ENCODE results near the gene CDC73.
"Not testable (repeated sequence)": the region's sequence is repeated elsewhere in the genome, so short reads cannot be mapped to it uniquely, and the experiment has no call there.

CDC73 gene

DNA sequence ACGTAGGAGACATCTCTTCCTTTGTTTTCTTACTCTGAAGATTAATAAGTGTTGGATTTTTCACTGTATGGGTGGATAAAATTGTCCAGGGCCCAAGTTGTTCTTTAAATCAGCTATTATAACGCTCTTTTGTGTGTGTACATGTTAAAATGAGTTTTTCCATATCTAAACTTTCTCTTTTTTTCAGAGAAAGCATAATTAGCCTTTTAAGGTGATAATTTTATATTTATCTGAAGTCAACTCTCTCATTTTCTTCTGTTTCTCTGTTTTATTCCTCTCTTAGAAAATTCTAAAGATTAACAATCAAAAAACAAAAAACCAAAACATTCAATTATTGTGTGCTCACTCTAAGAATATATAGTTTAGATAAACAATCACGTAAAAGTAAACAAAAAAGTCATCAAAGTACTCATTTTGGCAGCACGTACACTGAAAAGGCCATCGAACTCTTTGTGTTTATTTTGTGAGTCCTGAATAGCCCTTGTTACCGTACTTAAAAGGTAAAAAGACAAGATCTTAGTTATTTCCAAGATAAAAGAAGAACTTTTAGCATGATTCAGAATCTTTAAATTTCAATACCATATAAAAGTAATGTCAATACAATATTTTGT is 7.2 kb upstream of the CDC73 start:
- H3K9ac ChIP-seq (ENCODE audit: low read length) = no peak overlapping the region
- no peaks in the 10 kb centered on the region for H3K27me3 ChIP-seq (ENCODE audit: low read depth, low read length)
- TF ChIP-seq, protein P1, sequence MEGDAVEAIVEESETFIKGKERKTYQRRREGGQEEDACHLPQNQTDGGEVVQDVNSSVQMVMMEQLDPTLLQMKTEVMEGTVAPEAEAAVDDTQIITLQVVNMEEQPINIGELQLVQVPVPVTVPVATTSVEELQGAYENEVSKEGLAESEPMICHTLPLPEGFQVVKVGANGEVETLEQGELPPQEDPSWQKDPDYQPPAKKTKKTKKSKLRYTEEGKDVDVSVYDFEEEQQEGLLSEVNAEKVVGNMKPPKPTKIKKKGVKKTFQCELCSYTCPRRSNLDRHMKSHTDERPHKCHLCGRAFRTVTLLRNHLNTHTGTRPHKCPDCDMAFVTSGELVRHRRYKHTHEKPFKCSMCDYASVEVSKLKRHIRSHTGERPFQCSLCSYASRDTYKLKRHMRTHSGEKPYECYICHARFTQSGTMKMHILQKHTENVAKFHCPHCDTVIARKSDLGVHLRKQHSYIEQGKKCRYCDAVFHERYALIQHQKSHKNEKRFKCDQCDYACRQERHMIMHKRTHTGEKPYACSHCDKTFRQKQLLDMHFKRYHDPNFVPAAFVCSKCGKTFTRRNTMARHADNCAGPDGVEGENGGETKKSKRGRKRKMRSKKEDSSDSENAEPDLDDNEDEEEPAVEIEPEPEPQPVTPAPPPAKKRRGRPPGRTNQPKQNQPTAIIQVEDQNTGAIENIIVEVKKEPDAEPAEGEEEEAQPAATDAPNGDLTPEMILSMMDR (IDR thresholded peaks at IDR 0.05; ENCODE audit: low read depth, low read length) = no peak
- TF ChIP-seq EZH2phosphoT487 (IDR thresholded peaks at IDR 0.05; ENCODE audit: low read depth) = no peak
- no peaks in the 10 kb centered on the region for H3K9me3 ChIP-seq (ENCODE audit: insufficient read depth, low read length)
- no peak overlapping the region for H3K4me3 ChIP-seq (ENCODE audit: low read length)
- H3K27ac ChIP-seq (ENCODE audit: low read length) = no peak overlapping the region
- no peaks in the 10 kb centered on the region for H3K79me2 ChIP-seq (ENCODE audit: low read length)
- H4K20me1 ChIP-seq (ENCODE audit: insufficient read depth, low read length) = no peaks in the 10 kb centered on the region
- H2AFZ ChIP-seq (ENCODE audit: low read depth, low read length) = no peak overlapping the region
- no peaks in the 10 kb centered on the region for H3K36me3 ChIP-seq (replicated peaks; ENCODE audit: low read depth, low read length)
- H3K4me1 ChIP-seq (ENCODE audit: low read length) = no peaks in the 10 kb centered on the region
- H3K4me2 ChIP-seq (ENCODE audit: low read length) = no peak overlapping the region

DNA sequence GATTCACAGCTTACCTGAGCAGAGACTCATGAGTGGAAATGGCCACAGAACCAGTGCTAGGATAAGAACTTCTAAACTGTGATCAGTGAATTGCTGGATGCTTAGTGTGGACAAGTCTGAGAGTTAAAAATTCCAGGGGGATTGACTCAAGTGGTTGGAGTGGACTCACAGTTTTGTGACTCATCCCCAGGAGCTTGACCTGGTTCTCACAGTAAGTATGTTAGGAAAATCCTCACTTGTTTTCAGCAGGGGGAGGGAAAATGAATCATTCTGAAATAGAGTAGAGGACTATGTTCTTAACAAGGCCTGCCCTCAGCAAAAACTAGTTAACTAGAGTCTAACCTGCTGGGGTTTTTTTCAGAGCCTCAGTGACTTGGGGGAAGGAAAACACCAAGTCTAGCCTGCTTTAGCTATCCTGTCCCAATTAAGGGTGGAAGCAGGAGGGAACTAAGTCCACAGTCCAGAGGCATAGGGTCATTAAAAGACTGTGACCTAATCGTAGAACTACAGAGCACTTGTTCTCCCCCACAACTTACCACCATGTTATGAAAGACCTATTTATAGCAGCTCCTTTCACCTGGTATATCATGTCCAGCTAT is 6.1 kb upstream of the CDC73 start:
- no peaks in the 10 kb centered on the region for H3K27me3 ChIP-seq (ENCODE audit: low read depth, low read length)
- H3K27ac ChIP-seq (ENCODE audit: low read length) = no peak overlapping the region
- TF ChIP-seq, protein P1 (IDR thresholded peaks at IDR 0.05; ENCODE audit: low read depth, low read length) = no peak
- no peaks in the 10 kb centered on the region for H3K36me3 ChIP-seq (replicated peaks; ENCODE audit: low read depth, low read length)
- H3K9ac ChIP-seq (ENCODE audit: low read length) = no peak overlapping the region
- no peak overlapping the region for H2AFZ ChIP-seq (ENCODE audit: low read depth, low read length)
- no peaks in the 10 kb centered on the region for H3K9me3 ChIP-seq (ENCODE audit: insufficient read depth, low read length)
- no peaks in the 10 kb centered on the region for H4K20me1 ChIP-seq (ENCODE audit: insufficient read depth, low read length)
- H3K4me2 ChIP-seq (ENCODE audit: low read length) = no peak overlapping the region
- no peaks in the 10 kb centered on the region for H3K4me1 ChIP-seq (ENCODE audit: low read length)
- H3K4me3 ChIP-seq (ENCODE audit: low read length) = no peak overlapping the region
- no peaks in the 10 kb centered on the region for H3K79me2 ChIP-seq (ENCODE audit: low read length)

DNA sequence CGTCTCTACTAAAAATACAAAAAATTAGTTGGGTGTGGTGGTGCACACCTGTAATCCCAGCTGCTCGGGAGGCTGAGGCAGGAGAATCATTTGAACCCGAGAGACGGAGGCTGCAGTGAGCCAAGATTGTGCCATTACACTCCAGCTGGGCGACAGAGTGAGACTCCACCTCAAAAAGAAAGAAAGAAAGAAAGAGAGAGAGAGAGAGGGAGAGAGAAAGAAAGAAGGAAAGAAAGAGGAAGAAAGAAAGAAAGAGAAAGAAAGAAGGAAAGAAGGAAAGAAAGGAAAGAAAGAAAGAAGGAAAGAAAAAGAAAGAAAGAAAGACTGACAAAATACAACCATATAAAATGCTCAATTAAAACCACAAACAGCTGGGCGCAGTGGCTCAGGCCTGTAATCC is 4.7 kb upstream of the CDC73 start:
- H3K36me3 ChIP-seq (replicated peaks; ENCODE audit: low read depth, low read length); H3K9me3 ChIP-seq (ENCODE audit: insufficient read depth, low read length); H3K27ac ChIP-seq (ENCODE audit: low read length); H3K4me1 ChIP-seq (ENCODE audit: low read length); H3K79me2 ChIP-seq (ENCODE audit: low read length); H3K4me2 ChIP-seq (ENCODE audit: low read length); H2AFZ ChIP-seq (ENCODE audit: low read depth, low read length); H3K4me3 ChIP-seq (ENCODE audit: low read length); H3K27me3 ChIP-seq (ENCODE audit: low read depth, low read length); H4K20me1 ChIP-seq (ENCODE audit: insufficient read depth, low read length); H3K9ac ChIP-seq (ENCODE audit: low read length): not testable (repeated sequence)

DNA sequence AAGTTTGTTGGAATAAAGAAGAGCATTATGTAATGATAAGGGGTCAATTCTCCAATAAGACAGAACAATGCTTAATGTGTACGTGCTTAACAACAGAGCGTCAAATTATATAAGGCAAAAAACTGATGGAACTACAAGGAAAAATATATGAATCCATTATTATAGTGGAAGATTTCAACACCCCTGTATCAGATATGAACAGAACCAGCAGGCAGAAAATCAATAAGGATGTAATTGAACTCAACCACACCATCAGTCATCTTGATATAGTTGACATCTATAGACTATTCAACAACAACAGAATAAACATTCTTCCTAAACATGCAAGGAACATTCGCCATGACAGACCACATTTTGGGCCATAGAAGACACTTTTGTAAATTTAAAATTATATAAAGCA is 3.6 kb upstream of the CDC73 start:
- Histone ChIP-seq H3K9me3 (ENCODE audit: insufficient read depth, low read length) (no peaks in the 10 kb centered on the region), H2AFZ (ENCODE audit: low read depth, low read length) (no peak overlapping the region), H3K79me2 (ENCODE audit: low read length) (peaks cover 10% of the 10 kb centered on the region), H3K27me3 (ENCODE audit: low read depth, low read length) (no peaks in the 10 kb centered on the region), H3K4me1 (ENCODE audit: low read length) (peaks cover 6% of the 10 kb centered on the region), H4K20me1 (ENCODE audit: insufficient read depth, low read length) (peaks cover under 1% of the 10 kb centered on the region; the same call in 1 of the 2 replicates), H3K4me2 (ENCODE audit: low read length) (no peak overlapping the region), H3K36me3 (replicated peaks; ENCODE audit: low read depth, low read length) (no peaks in the 10 kb centered on the region), H3K27ac (ENCODE audit: low read length) (no peak overlapping the region), H3K9ac (ENCODE audit: low read length) (no peak overlapping the region), H3K4me3 (ENCODE audit: low read length) (no peak overlapping the region)
- no peak for TF ChIP-seq EZH2phosphoT487 (IDR thresholded peaks at IDR 0.05; ENCODE audit: low read depth)
- TF ChIP-seq, protein P1 (IDR thresholded peaks at IDR 0.05; ENCODE audit: low read depth, low read length) = no peak

All from OCI-LY3 (cell line).